ENCODE measurements around the gene DCUN1D4. TPM values are rescaled to one million over a fixed set of nuclear protein-coding genes. Genes with fewer than 3 reads are reported as not detected.

Gene DCUN1D4
- total RNA-seq, 2 experiments from 2014 or later: 44.8 to 48.4 TPM

DNA sequence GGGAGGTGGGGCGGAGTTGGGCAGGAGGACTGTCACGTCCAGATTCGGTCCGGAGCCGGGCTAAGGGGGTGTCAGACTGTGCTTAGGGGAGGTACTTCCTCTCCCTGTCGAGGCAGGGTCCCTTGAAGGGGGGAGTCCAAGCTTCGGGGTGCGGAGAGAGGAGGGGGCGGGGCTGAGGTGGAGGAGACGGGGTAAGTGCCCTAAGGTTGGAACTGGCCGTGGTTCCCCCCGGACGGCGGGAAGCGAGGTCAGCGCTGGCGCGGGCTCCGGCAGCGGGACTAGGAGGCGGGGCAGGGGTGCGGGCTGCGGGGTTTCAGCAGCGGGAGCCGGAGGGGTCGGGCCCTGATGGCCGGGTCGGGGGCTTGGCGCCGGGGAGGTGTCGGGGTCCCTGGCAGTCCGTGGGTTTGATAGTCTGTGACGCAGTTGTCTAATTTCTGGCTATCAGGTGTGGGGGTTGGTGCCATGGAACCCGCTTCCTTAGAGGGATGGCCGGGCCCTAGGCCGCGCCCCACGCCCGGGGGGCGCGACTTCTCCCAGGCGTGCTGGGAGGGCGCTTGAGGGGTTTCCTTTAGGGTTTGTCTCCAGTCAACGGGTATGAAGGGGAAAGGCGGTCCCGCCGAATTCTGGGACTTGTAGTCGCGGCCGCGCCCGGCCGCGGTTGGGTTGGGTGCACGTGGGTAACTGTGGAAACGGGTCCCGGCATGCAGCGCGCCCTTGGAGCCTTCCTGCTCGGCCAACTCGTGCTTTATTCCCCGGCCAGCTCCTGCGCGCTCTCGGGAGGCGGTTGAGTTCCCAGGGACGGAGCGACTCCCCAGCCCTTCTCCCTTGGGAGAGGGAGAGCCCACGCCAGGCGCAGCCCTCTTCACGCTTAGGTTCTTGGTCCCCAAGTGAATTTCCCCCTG lies 1.5 kb downstream of the DCUN1D4 start:
- Mint-ChIP-seq H3K27ac (peak overlapping the region; percentile 95), H3K36me3 (peaks cover 2% of the 10 kb centered on the region), H3K4me1 (peaks cover 10% of the 10 kb centered on the region), H3K27me3 (no peaks in the 10 kb centered on the region), H3K9me3 (no peaks in the 10 kb centered on the region), H3K4me3 (peak overlapping the region; percentile 94)
- POLR2A ChIA-PET: interaction anchor here (0.8 kb wide), 1 partner anchor 868 kb away, joined by 5 read pairs; no protein-coding TSS in a partner anchor
- ATAC-seq (ENCODE audit: low read depth) (peak; percentile 47), DNase-seq (peak; percentile 84)

DNA sequence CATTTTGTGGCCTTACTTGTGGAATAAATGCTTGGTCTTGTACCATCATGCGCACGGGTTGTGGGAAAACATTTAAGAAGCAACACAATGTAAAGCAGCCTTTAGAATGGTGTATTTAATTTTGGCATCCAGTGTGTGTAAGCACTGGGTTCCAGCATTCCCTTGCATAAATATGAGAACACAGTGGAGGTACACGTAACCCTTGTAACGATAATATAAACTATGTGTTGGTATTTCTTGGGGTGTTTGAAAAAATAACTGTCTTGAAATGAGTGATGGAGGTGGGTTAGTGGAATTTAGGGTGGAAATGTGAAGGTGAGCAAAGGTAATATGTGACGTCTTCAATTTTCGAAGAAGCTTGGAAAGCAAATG lies 2.1 kb downstream of the DCUN1D4 start:
- Mint-ChIP-seq H3K4me1 (peaks cover 11% of the 10 kb centered on the region), H3K27ac (peak overlapping the region; percentile 95), H3K9me3 (no peaks in the 10 kb centered on the region), H3K27me3 (no peaks in the 10 kb centered on the region), H3K36me3 (peaks cover 2% of the 10 kb centered on the region), H3K4me3 (peak overlapping the region; percentile 94)
- POLR2A ChIA-PET: no interaction called here
- DNase-seq: no peak
- ATAC-seq (ENCODE audit: low read depth): no peak

DNA sequence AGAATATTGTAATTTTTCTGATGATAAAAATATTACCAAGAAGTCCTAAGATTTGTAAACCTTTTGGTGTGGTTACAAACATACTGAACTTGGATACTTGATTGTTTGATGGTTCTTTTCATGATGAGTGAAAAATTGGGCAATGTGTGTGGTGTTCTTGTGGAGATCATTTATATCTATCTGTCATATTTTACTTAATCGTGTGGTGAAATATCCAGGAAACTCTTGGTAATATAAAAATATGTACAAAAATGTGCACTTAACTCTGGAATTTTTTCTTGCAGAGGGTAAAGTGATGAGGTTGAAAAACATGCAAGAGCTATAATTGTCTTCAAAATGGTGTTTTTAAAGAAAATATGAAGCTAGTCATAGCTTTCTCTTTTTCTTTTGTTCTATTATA lies 2.8 kb downstream of the DCUN1D4 start:
- peaks cover 12% of the 10 kb centered on the region for H3K4me1 Mint-ChIP-seq
- no peaks in the 10 kb centered on the region for H3K9me3 Mint-ChIP-seq
- H3K27ac Mint-ChIP-seq: no peak overlapping the region
- ATAC-seq (ENCODE audit: low read depth) (no peak), DNase-seq (no peak)
- no peaks in the 10 kb centered on the region for H3K27me3 Mint-ChIP-seq
- POLR2A ChIA-PET: no interaction called here
- no peak overlapping the region for H3K4me3 Mint-ChIP-seq
- peaks cover 2% of the 10 kb centered on the region for H3K36me3 Mint-ChIP-seq

DNA sequence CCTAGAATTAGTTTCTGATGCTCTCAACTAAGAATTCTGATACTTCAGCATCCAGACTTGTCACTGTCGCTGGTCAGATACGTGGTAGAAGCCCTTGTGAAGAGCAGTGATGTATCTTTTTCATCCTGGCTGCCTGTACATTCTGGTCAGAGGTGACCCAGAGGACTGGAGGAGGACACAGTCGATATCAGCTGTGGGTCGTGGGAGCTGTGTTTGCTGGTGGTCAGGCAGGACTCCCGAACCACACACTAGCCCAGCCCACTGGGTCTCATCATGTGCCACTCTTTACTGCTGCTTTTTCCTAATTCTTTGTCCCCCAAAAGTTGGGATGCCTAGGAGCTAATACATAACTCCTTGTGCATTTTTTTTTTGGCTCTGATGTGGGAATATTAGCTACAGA lies 6.5 kb downstream of the DCUN1D4 start:
- no peaks in the 10 kb centered on the region for H3K27me3 Mint-ChIP-seq
- peaks cover 22% of the 10 kb centered on the region for H3K4me1 Mint-ChIP-seq
- DNase-seq (no peak), ATAC-seq (ENCODE audit: low read depth) (no peak)
- H3K27ac Mint-ChIP-seq: no peak overlapping the region
- POLR2A ChIA-PET: no interaction called here
- no peak overlapping the region for H3K4me3 Mint-ChIP-seq
- peaks cover 3% of the 10 kb centered on the region for H3K36me3 Mint-ChIP-seq
- no peaks in the 10 kb centered on the region for H3K9me3 Mint-ChIP-seq

DNA sequence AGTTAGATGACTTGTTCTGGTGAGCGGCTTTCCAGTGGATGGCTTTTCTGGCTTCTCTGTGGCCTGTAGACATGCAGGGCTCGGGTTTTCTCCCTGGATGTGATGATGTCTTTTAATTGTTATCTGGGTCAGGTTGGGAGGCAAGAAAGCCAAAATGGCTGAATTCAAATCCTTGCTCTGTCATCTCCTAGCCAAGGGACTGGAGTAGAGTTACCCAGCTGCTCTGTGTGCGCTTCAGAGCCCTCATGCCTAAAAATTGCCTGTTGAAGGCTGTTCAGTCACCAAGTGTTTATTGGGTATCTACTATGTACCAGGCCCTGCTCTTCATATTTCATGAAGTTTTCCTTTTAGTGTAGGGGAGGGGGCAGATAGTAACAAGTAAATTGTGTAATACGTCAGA lies 7.3 kb downstream of the DCUN1D4 start:
- DNase-seq (no peak), ATAC-seq (ENCODE audit: low read depth) (no peak)
- peaks cover 19% of the 10 kb centered on the region for H3K4me1 Mint-ChIP-seq
- POLR2A ChIA-PET: no interaction called here
- no peak overlapping the region for H3K4me3 Mint-ChIP-seq
- no peak overlapping the region for H3K27ac Mint-ChIP-seq
- no peaks in the 10 kb centered on the region for H3K9me3 Mint-ChIP-seq
- H3K36me3 Mint-ChIP-seq: peaks cover 3% of the 10 kb centered on the region
- no peaks in the 10 kb centered on the region for H3K27me3 Mint-ChIP-seq

DNA sequence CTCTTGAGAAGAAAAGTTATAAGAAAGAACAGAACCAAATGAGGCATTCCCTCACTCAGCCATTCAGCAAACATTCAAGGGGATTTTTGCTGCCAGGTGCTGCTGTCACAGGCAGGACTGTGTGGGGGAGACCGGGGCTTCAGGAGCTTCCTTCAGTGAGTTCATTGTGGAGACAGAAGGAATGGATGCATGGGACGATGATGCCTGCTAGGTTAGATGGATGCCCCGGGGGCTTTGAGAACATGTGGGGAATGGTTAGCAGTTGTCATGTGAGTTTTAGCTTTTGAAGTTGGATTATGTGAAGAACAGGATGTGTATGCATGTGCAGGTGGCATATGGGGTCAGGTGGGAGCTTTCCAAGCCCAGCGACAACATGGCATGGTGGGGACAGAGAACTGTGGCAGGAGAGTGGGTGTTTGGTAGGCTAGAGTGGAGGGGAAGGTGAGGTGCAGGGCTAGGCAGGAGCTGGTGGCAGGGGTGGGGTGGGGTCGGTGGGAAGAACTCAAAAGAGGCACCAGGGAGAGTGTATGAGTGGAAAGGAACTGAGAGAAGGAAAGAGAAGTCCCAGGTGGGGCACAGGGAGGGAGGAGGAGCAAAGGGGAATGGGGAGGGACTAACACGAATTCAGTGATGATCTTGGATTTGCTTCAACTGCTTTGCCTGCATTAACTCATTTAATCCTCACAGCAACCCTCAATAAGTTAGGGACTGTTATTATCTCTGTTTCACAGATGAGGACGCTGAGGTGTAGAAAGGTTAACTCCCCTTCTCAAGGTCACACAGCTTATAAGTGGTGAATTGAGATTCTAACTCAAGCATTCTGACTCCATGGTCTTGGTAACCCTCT lies 8.4 kb downstream of the DCUN1D4 start:
- POLR2A ChIA-PET: no interaction called here

DNA sequence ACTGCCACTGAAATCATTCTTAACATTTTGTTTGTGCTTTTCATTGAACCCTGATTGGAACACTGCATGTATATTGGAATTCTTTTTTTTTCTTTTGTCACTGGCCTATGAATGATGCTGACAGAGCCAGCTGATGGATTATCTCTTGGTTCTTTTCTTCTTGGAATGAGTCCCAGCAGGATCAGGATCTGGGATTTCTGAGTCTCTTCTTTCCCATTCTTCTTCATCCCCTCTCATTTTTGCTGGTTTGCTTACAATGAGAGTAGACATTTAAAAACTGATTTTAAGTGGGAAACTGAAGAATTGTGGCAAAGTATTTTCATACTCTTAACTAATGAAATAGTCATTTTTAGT lies 9.0 kb downstream of the DCUN1D4 start:
- ATAC-seq (ENCODE audit: low read depth): no peak
- H3K9me3 Mint-ChIP-seq: no peaks in the 10 kb centered on the region
- H3K4me3 Mint-ChIP-seq: no peak overlapping the region
- H3K27me3 Mint-ChIP-seq: no peaks in the 10 kb centered on the region
- peaks cover 4% of the 10 kb centered on the region for H3K36me3 Mint-ChIP-seq
- DNase-seq: no peak
- no peak overlapping the region for H3K27ac Mint-ChIP-seq
- peaks cover 19% of the 10 kb centered on the region for H3K4me1 Mint-ChIP-seq
- POLR2A ChIA-PET: no interaction called here

More for the DNA sequence above, 8.4 kb downstream of the DCUN1D4 start:
- peaks cover 4% of the 10 kb centered on the region for H3K36me3 Mint-ChIP-seq
- H3K4me3 Mint-ChIP-seq: no peak overlapping the region
- ATAC-seq (ENCODE audit: low read depth): no peak
- H3K4me1 Mint-ChIP-seq: peaks cover 19% of the 10 kb centered on the region
- no peaks in the 10 kb centered on the region for H3K9me3 Mint-ChIP-seq
- H3K27ac Mint-ChIP-seq: peak overlapping the region; percentile 13
- DNase-seq: no peak
- H3K27me3 Mint-ChIP-seq: no peaks in the 10 kb centered on the region

DNA sequence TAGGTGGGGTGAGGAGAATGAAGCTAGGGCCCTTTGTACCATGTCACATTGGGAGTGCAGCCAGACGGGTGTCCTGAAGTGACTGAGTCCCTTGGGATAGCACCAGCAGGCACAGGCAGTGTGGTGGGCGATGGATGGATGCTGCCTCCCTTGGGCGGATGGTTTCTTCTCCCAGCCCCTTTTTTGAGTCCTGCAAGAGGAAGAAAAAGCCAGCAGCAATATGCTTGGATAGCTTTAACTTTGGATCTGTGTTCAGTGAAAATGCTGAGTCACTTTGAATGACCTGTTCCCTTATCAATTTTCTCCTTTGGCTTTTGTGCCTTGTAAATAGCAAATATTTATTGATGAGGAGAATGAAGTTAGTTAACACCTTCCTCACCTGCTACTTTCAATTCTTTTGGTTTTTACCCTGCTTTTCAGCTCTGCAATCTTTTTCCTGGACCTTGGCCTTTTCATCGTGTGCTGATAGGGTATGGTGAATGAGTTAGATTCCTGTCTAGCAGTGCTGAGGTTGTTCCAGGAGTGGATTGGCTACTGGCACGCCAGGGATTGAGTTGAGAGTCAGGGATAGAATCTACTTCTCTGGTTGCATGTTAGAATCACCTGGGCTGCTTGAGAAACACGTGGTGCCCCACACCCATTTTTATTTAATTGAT lies 10.2 kb downstream of the DCUN1D4 start:
- DNase-seq: no peak
- no peaks in the 10 kb centered on the region for H3K27me3 Mint-ChIP-seq
- peaks cover 8% of the 10 kb centered on the region for H3K36me3 Mint-ChIP-seq
- no peak overlapping the region for H3K4me3 Mint-ChIP-seq
- ATAC-seq (ENCODE audit: low read depth): no peak
- POLR2A ChIA-PET: no interaction called here
- H3K4me1 Mint-ChIP-seq: peaks cover 19% of the 10 kb centered on the region
- H3K27ac Mint-ChIP-seq: peak overlapping the region; percentile 22
- H3K9me3 Mint-ChIP-seq: no peaks in the 10 kb centered on the region

DNA sequence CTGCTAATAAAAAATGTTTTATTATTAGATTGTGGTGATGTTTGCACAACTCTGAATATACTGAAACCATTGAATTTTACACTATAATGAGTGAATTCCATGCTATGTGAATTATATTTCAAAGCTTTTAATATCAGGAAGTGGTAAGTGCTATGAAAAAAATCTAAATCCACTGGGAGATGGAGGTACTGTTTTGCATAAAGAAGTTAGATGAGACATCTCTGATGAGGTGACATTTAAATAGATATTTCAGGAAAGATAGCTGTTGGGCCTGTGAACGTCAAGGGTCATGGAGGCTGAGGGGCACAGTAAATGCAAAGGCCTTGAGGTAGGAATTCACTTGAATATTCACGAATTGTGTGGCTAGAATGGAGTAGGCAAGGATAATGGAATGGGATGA lies 12.3 kb downstream of the DCUN1D4 start:
- DNase-seq: no peak
- Mint-ChIP-seq H3K4me3 (no peak overlapping the region), H3K36me3 (peaks cover 11% of the 10 kb centered on the region), H3K4me1 (peaks cover 18% of the 10 kb centered on the region), H3K9me3 (no peaks in the 10 kb centered on the region), H3K27ac (no peak overlapping the region), H3K27me3 (no peaks in the 10 kb centered on the region)
- POLR2A ChIA-PET: no interaction called here
- ATAC-seq (ENCODE audit: low read depth): no peak

DNA sequence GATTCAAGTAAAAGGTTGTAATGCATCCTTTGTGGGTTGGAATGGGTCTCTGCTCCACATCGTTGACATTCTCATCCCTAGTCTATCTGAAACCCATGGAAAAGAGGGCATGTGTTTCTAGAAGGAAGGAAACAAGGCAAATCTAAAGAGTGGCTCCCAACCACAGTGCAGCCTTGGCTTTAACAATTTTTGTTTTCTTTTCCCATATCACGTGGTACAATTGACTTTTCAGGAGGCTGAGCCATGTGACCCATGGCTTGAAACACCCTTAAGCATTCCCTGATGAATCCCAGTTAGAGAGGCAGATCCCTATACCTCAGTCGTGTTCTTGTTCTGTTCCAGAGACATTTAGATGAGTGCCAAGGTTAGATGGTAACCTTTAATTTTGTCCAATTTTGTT lies 12.8 kb downstream of the DCUN1D4 start:
- DNase-seq (no peak), ATAC-seq (ENCODE audit: low read depth) (no peak)
- Mint-ChIP-seq H3K27ac (no peak overlapping the region), H3K4me1 (peaks cover 17% of the 10 kb centered on the region), H3K27me3 (no peaks in the 10 kb centered on the region), H3K9me3 (no peaks in the 10 kb centered on the region), H3K36me3 (peaks cover 14% of the 10 kb centered on the region), H3K4me3 (no peak overlapping the region)
- POLR2A ChIA-PET: no interaction called here

DNA sequence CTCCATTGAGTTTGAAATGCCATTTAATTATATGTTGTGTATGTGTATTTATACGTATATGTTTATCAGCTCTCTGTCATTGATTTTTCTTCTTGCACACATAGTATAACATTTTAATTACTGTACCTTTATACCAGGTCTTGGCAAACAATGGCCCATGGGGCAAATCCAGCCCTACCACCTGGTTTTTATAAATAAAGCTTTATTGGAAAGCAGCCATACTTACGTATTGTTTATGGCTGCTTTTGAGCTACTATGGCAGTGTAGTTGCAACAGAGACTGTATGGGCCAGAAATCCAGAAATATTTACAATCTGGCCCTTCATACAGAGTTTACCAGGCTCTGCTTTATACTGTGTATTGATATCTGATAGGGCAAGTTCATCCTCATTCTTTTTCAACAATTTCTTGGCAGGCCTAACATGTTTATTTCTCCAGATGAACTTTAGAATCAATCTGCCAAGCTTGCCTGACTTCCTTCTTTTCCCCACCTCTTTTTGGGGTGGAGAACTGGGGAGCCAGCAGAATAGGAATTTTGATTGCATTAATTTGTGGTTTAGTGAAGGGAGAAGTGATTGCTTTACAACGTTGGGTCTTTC lies 15.8 kb downstream of the DCUN1D4 start:
- Mint-ChIP-seq H3K4me3 (no peak overlapping the region), H3K27me3 (no peaks in the 10 kb centered on the region), H3K36me3 (peaks cover 19% of the 10 kb centered on the region), H3K27ac (no peak overlapping the region), H3K4me1 (peaks cover 3% of the 10 kb centered on the region), H3K9me3 (no peaks in the 10 kb centered on the region)
- ATAC-seq (ENCODE audit: low read depth) (no peak), DNase-seq (no peak)
- POLR2A ChIA-PET: no interaction called here

DNA sequence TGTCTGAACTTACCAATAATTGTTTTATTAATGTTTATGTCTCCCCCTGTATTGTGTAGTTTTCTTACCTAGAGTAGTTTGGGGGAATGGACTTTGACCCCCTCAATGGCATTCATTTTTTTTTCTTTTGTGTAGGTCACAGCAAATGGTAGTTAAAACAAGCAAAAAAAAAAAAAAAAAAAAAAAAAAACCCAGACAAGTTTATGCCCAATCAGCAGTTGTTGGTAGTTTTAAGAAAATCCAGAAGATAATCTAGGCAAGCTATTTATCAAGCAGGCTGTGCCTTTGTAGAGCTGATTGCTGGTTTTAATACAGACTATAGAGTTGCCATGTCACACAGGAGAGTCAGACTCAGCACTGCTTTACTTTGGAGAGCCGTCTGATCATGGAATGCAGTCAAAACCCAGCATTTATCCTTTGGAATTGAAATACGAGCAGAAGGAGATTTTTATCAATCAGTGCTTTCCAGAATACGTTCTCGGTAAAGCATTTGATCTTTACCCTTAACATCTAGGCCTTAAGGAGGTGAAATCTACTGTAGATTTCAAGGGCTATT lies 16.6 kb downstream of the DCUN1D4 start:
- Mint-ChIP-seq H3K27ac (no peak overlapping the region), H3K9me3 (no peaks in the 10 kb centered on the region), H3K4me1 (peaks cover 3% of the 10 kb centered on the region), H3K36me3 (peaks cover 19% of the 10 kb centered on the region), H3K27me3 (no peaks in the 10 kb centered on the region), H3K4me3 (no peak overlapping the region)
- ATAC-seq (ENCODE audit: low read depth) (no peak), DNase-seq (no peak)
- POLR2A ChIA-PET: no interaction called here

DNA sequence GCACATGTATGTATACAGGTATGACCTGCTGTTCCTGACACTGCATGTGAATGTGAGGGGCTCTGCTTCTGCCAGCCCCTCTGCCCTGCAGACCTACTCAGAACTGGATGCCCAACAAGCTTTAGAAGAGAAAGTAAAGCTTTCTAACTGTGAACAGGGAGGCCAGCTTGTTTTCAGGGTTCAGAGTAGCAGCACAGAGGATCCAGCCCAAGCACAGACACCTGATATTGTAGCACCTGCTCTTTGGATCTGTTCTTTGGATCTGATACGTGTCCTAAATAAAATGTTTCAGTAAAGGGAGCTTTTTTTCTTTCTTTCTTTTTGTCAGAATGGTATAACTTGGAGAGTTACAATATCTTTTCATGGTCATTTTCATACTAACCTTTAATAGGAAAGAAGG lies 19.2 kb downstream of the DCUN1D4 start:
- ATAC-seq (ENCODE audit: low read depth): no peak
- Mint-ChIP-seq H3K36me3 (peaks cover 24% of the 10 kb centered on the region), H3K27ac (no peak overlapping the region), H3K4me3 (no peak overlapping the region), H3K4me1 (no peaks in the 10 kb centered on the region), H3K27me3 (no peaks in the 10 kb centered on the region), H3K9me3 (no peaks in the 10 kb centered on the region)
- no peak for DNase-seq
- POLR2A ChIA-PET: no interaction called here
